Thyroid gland (tissue), 4 donors: Measurements from ENCODE around the gene MTAP. TPM values are rescaled to one million over a fixed set of nuclear protein-coding genes. Genes with fewer than 3 reads are reported as not detected.

Experiments used
- DNase-seq, 2 donors: peaks; one replicate each; pipeline ENCODE4 v3.0.0-alpha.2; 2019
- H3K27ac ChIP-seq, 3 donors: fragments of 200-600 bp; sonication (generic); 1 replicate in 2 of 3; 2 replicates in 1 of 3; pipeline ENCODE4 v1.5.1; 2016 to 2019; ENCODE audit warnings: mild to moderate bottlenecking in 1 of 3, moderate library complexity in 1 of 3
- H3K27me3 ChIP-seq: fragments of 200-600 bp; sonication (generic); one replicate; pipeline ENCODE4 v1.5.1; 2019
- H3K36me3 ChIP-seq, 2 donors: fragments of 200-600 bp; sonication (generic); one replicate each; pipeline ENCODE4 v1.5.1; 2016 to 2019
- H3K4me1 ChIP-seq, 2 donors: fragments of 200-600 bp; sonication (generic); one replicate each; pipeline ENCODE4 v1.5.1; 2017 to 2019
- H3K4me3 ChIP-seq, 3 donors: fragments of 200-600 bp; sonication (generic); replicated peaks in 1 of 3; 1 replicate in 2 of 3; 2 replicates in 1 of 3; pipeline ENCODE4 v1.5.1; 2016; ENCODE audit warnings: mild to moderate bottlenecking in 1 of 3
- H3K9me3 ChIP-seq: fragments of 200-600 bp; sonication (generic); one replicate; pipeline ENCODE4 v1.5.1; 2017
- CTCF ChIP-seq, 6 experiments: fragments of 200-600 bp in 3 of 6; fragments of 450-650 bp in 3 of 6; sonication (generic) in 3 of 6; IDR thresholded peaks; one replicate each; pipeline ENCODE4 v1.5.1; 2016 to 2019; ENCODE audit warnings: antibody characterized with exemption in 6 of 6, mild to moderate bottlenecking in 2 of 6, inconsistent platforms in 1 of 6, moderate library complexity in 1 of 6
- POLR2A ChIP-seq, 2 donors: fragments of 450-650 bp; IDR thresholded peaks; one replicate each; pipeline ENCODE4 v1.6.1; 2017; ENCODE audit warnings: antibody characterized with exemption in 2 of 2, mild to moderate bottlenecking in 2 of 2, moderate library complexity in 1 of 2
- WGBS, 2 donors: methylation state at CpG; one replicate each; pipeline ENCODE4 v1.1.5; 2017; 5-methylcytosine and 5-hydroxymethylcytosine counted together
- intact Hi-C: fragments of 100-400 bp; cut with DNase I; formaldehyde crosslinking; loops from one replicate; pipeline ENCODE4 v1.15.1; 2023
- total RNA-seq, 4 donors: library from RNA; depleted of rRNA; stranded (reverse); fragments of >200 nt; gene quantifications; one replicate each; pipeline ENCODE4 v1.2.3, GENCODE V29; 2016

MTAP gene
- total RNA-seq, 4 donors from 2014 or later: 17.1 to 24.2 (median 19.1) TPM

GRCh38 chr9:21972361-21972760 is 169.9 kb downstream of the MTAP start:
- H3K27me3 ChIP-seq: peaks cover 81% of the 10 kb centered on the region
- no peaks in the 10 kb centered on the region for H3K36me3 ChIP-seq
- intact Hi-C loops: loop anchor here (10.0 kb wide), 1 partner anchor 52 kb away; no protein-coding TSS in a partner anchor
- no peak for DNase-seq
- no peak for TF ChIP-seq POLR2A (IDR thresholded peaks at IDR 0.05)
- no peak for TF ChIP-seq CTCF (IDR thresholded peaks at IDR 0.05)
- H3K4me3 ChIP-seq: no peak overlapping the region
- H3K4me1 ChIP-seq: peaks cover 10 to 17% of the 10 kb centered on the region in 2 donors
- H3K9me3 ChIP-seq: no peaks in the 10 kb centered on the region
- no peak overlapping the region for H3K27ac ChIP-seq

- H3K36me3 ChIP-seq: no peaks in the 10 kb centered on the region
- peaks cover 10 to 17% of the 10 kb centered on the region in 2 donors for H3K4me1 ChIP-seq
- H3K27me3 ChIP-seq: peaks cover 75% of the 10 kb centered on the region
- no peak overlapping the region for H3K27ac ChIP-seq
- TF ChIP-seq CTCF (IDR thresholded peaks at IDR 0.05) (no peak), POLR2A (IDR thresholded peaks at IDR 0.05) (no peak)
- no peak for DNase-seq
- intact Hi-C loops: loop anchor here (10.0 kb wide), 1 partner anchor 50 kb away; no protein-coding TSS in a partner anchor
- no peaks in the 10 kb centered on the region for H3K9me3 ChIP-seq
- H3K4me3 ChIP-seq: peak overlapping the region in 2 of 3 donors; percentile 9 to 39
- WGBS, 2 donors: 6 to 7% methylated on average over 21 of the region's 21 CpGs
Measured at GRCh38 chr9:21974343-21974721, 171.9 kb downstream of the MTAP start.

- Histone ChIP-seq H3K27ac (no peak overlapping the region), H3K27me3 (peaks cover 70% of the 10 kb centered on the region), H3K4me1 (peaks cover 10 to 17% of the 10 kb centered on the region in 2 donors), H3K36me3 (no peaks in the 10 kb centered on the region), H3K9me3 (no peaks in the 10 kb centered on the region), H3K4me3 (peak overlapping the region in 2 of 3 donors; percentile 9 to 39)
- WGBS, 2 donors: 3 to 4% methylated on average over 38 to 42 of the region's 51 CpGs
- intact Hi-C loops: loop anchor here (10.0 kb wide), 1 partner anchor 50 kb away; no protein-coding TSS in a partner anchor
- DNase-seq: peak; percentile 14 to 19
- no peak for TF ChIP-seq POLR2A (IDR thresholded peaks at IDR 0.05)
- TF ChIP-seq CTCF (IDR thresholded peaks at IDR 0.05): no peak
Measured at GRCh38 chr9:21974722-21975409, 172.4 kb downstream of the MTAP start.

GRCh38 chr9:21976334-21976875 is 174.0 kb downstream of the MTAP start:
- WGBS, 2 donors: 19 to 28% methylated on average over 19 of the region's 19 CpGs
- intact Hi-C loops: loop anchor here (10.0 kb wide), 1 partner anchor 48 kb away; no protein-coding TSS in a partner anchor
- H3K4me1 ChIP-seq: peaks cover 10 to 12% of the 10 kb centered on the region in 2 donors
- DNase-seq: no peak
- no peak overlapping the region for H3K4me3 ChIP-seq
- TF ChIP-seq POLR2A (IDR thresholded peaks at IDR 0.05): no peak
- TF ChIP-seq CTCF (IDR thresholded peaks at IDR 0.05): no peak
- H3K36me3 ChIP-seq: no peaks in the 10 kb centered on the region
- H3K27me3 ChIP-seq: peaks cover 60% of the 10 kb centered on the region
- no peaks in the 10 kb centered on the region for H3K9me3 ChIP-seq
- no peak overlapping the region for H3K27ac ChIP-seq

GRCh38 chr9:21982391-21982790 is 180.0 kb downstream of the MTAP start:
- H3K4me1 ChIP-seq: no peaks in the 10 kb centered on the region
- no peak for DNase-seq
- TF ChIP-seq CTCF (IDR thresholded peaks at IDR 0.05): no peak
- no peak for TF ChIP-seq POLR2A (IDR thresholded peaks at IDR 0.05)
- H3K27me3 ChIP-seq: peaks cover 15% of the 10 kb centered on the region
- H3K9me3 ChIP-seq: no peaks in the 10 kb centered on the region
- WGBS, 2 donors: 61 to 74% methylated on average over 1 of the region's 1 CpG
- intact Hi-C loops: no loop called here
- H3K27ac ChIP-seq: no peak overlapping the region
- H3K4me3 ChIP-seq: no peak overlapping the region
- H3K36me3 ChIP-seq: no peaks in the 10 kb centered on the region
